PC-3 (cell line): ENCODE results near the gene TNNC1. TPM values are rescaled to one million over a fixed set of nuclear protein-coding genes. Genes with fewer than 3 reads are reported as not detected.

Source experiments
- ATAC-seq: fragments of 200-7000 bp; cut with Tn5 transposase; 2 replicates; pipeline ENCODE4 v1.9.1; 2020; ENCODE audit warnings: mild to moderate bottlenecking, moderate library complexity
- BruUV-seq: library from RNA; stranded (reverse); fragments of 400-500 nt; replicated peaks from 2 replicates; lab custom pipeline; 2021; lab: Mats Ljungman, UMichigan
- CTCF ChIA-PET: fragments of 300-600 bp; sonication (Branson Sonifier 250); formaldehyde crosslinking; loops from one replicate; lab custom pipeline; 2022; ENCODE audit warnings: antibody characterized with exemption; lab: Charles Lee
- POLR2A ChIA-PET: fragments of 300-600 bp; sonication (Branson Sonifier 250); formaldehyde crosslinking; loops from one replicate; lab custom pipeline; 2022; ENCODE audit warnings: antibody characterized with exemption; ENCODE audit not compliant: unreplicated experiment; lab: Charles Lee
- DNase-seq: peaks from one replicate; pipeline ENCODE4 v3.0.0-alpha.2; 2015
- H2AFZ ChIP-seq: fragments of 300-600 bp; sonication (generic); 2 replicates; pipeline ENCODE4 v1.6.0; 2016; ENCODE audit warnings: antibody characterized with exemption, low read length
- H3F3A ChIP-seq: fragments of 300-600 bp; sonication (generic); one replicate; pipeline ENCODE4 v1.6.0; 2017; ENCODE audit warnings: antibody characterized with exemption, low read length, control low read depth, mild to moderate bottlenecking; ENCODE audit not compliant: unreplicated experiment
- H3K27ac ChIP-seq: fragments of 300-600 bp; sonication (generic); 2 replicates; pipeline ENCODE4 v1.5.1; 2016; ENCODE audit warnings: mild to moderate bottlenecking, low read length
- H3K27me3 ChIP-seq: fragments of 300-600 bp; sonication (generic); 2 replicates; pipeline ENCODE4 v1.6.1; 2016; ENCODE audit warnings: low read length, mixed read lengths
- H3K36me3 ChIP-seq: fragments of 300-600 bp; sonication (generic); 2 replicates; pipeline ENCODE4 v1.6.1; 2016; ENCODE audit warnings: low read depth, mixed run types, low read length, mixed read lengths
- H3K4me1 ChIP-seq: fragments of 300-600 bp; sonication (generic); 2 replicates; pipeline ENCODE4 v1.5.1; 2016; ENCODE audit warnings: low read length; ENCODE audit not compliant: insufficient read depth
- H3K4me2 ChIP-seq: fragments of 300-600 bp; sonication (generic); 2 replicates; pipeline ENCODE4 v1.6.0; 2016; ENCODE audit warnings: low read length
- H3K4me3 ChIP-seq: fragments of 300-600 bp; sonication (generic); 2 replicates; pipeline ENCODE4 v1.5.1; 2016; ENCODE audit warnings: mild to moderate bottlenecking, low read length, mixed read lengths
- H3K79me2 ChIP-seq: fragments of 300-600 bp; sonication (generic); 2 replicates; pipeline ENCODE4 v1.6.1; 2017; ENCODE audit warnings: low read length, mixed read lengths
- H3K9ac ChIP-seq: fragments of 300-600 bp; sonication (generic); 2 replicates; pipeline ENCODE4 v1.6.0; 2016; ENCODE audit warnings: mild to moderate bottlenecking, low read length
- H3K9me2 ChIP-seq: fragments of 300-600 bp; sonication (generic); replicated peaks from 2 replicates; pipeline ENCODE4 v1.6.1; 2016; ENCODE audit warnings: mixed run types, low read length, mixed read lengths
- H3K9me3 ChIP-seq: fragments of 300-600 bp; sonication (generic); 2 replicates; pipeline ENCODE4 v1.6.1; 2016; ENCODE audit warnings: low read length, mixed read lengths
- H4K20me1 ChIP-seq: fragments of 300-600 bp; sonication (generic); 2 replicates; pipeline ENCODE4 v1.6.1; 2016; ENCODE audit warnings: low read length, mixed read lengths
- CTCF ChIP-seq: fragments of 300-600 bp; sonication (generic); conservative IDR thresholded peaks from 2 replicates; pipeline ENCODE4 v1.5.1; 2017; ENCODE audit warnings: antibody characterized with exemption, low read depth, mild to moderate bottlenecking, low read length
- EZH2 ChIP-seq: fragments of 300-600 bp; sonication (generic); IDR thresholded peaks from one replicate; pipeline ENCODE4 v1.6.1; 2017; ENCODE audit warnings: antibody characterized with exemption, mild to moderate bottlenecking, low read length; ENCODE audit not compliant: unreplicated experiment
- EZH2phosphoT487 ChIP-seq: fragments of 300-600 bp; sonication (generic); IDR thresholded peaks from 2 replicates; pipeline ENCODE4 v1.6.1; 2018; ENCODE audit warnings: mild to moderate bottlenecking, antibody characterized with exemption, low read length, borderline replicate concordance
- intact Hi-C: fragments of 100-400 bp; cut with micrococcal nuclease; formaldehyde crosslinking; loops from 2 replicates; pipeline ENCODE4 v1.9.0; 2023
- total RNA-seq: library from RNA; depleted of rRNA; stranded (reverse); fragments of >200 nt; gene quantifications from 2 replicates; pipeline ENCODE4 v1.2.3, GENCODE V29; 2014

Gene TNNC1
- total RNA-seq, 1 experiment from 2014 or later, result 4.9 TPM

DNA sequence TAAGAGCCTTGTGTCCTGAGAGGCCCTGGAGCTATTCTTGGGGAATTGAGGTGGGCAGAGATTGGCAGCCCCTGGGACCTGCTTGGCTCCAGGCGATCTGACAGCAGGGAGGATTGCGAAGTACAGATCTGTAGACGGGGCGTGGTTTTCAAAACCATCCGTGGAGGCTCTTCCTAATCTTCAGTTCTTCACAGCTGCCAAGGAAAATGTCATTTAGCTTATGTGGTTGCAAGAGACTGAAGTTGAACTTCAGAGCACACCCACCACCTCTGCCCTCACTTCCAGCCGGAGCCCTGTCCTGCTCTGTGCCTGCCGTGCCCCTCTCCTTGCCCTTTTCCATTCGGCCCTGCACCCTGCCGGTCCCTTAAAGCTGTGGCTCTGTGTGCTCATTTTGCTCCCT lies 14.5 kb upstream of the TNNC1 start:
- H2AFZ ChIP-seq, result no peak overlapping the region
- H3K4me3 ChIP-seq, result no peak overlapping the region
- H3K36me3 ChIP-seq, result peaks cover 19% of the 10 kb centered on the region
- no peaks in the 10 kb centered on the region; the same call in 1 of the 2 replicates for H4K20me1 ChIP-seq
- BruUV-seq, result no TSS peak
- no peaks in the 10 kb centered on the region for H3K9me3 ChIP-seq
- H3F3A ChIP-seq, result no peaks in the 10 kb centered on the region
- no peaks in the 10 kb centered on the region for H3K4me1 ChIP-seq
- ChIA-PET POLR2A (no interaction called here), CTCF (interaction anchor here (0.6 kb wide), 1 partner anchor 39 kb away, joined by 3 read pairs; no protein-coding TSS in a partner anchor)
- no peak for DNase-seq
- peaks cover 12% of the 10 kb centered on the region; the same call in 1 of the 2 replicates for H3K79me2 ChIP-seq
- no peaks in the 10 kb centered on the region for H3K9me2 ChIP-seq
- no peak for ATAC-seq
- no peak overlapping the region for H3K9ac ChIP-seq
- no peaks in the 10 kb centered on the region for H3K27me3 ChIP-seq
- H3K4me2 ChIP-seq, result no peak overlapping the region
- intact Hi-C loops, result no loop called here
- no peak overlapping the region for H3K27ac ChIP-seq
- TF ChIP-seq EZH2phosphoT487 (no peak), CTCF (no peak), EZH2 (no peak)

DNA sequence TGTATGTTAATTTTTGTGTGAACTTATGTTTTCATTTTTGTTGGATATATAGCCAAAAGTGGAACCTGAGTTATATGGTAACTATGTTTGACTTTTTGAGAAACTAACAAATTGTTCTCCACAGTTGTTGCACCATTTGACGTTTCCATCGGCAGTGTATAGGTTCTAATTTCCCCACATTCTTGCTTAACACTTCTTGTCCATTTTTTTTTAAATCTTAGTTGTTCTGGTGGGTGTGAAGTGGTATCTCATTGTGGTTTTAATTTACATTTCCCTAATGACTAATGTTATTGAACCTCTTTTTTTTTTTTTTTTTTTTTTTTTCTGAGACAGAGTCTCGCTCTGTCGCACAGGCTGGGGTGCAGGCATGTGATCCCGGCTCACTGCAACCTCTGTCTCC lies 9.6 kb upstream of the TNNC1 start:
- ChIA-PET POLR2A (no interaction called here), CTCF (no interaction called here)
- Histone ChIP-seq H3K27me3 (no peaks in the 10 kb centered on the region), H3K9me3 (no peaks in the 10 kb centered on the region), H3K4me2 (no peak overlapping the region), H2AFZ (no peak overlapping the region), H3K79me2 (peaks cover 10% of the 10 kb centered on the region; the same call in 1 of the 2 replicates), H3K4me1 (no peaks in the 10 kb centered on the region), H3F3A (no peaks in the 10 kb centered on the region), H3K4me3 (no peak overlapping the region), H4K20me1 (no peaks in the 10 kb centered on the region), H3K9me2 (no peaks in the 10 kb centered on the region), H3K9ac (no peak overlapping the region), H3K36me3 (peaks cover 39% of the 10 kb centered on the region), H3K27ac (no peak overlapping the region)
- ATAC-seq (no peak), DNase-seq (no peak)
- intact Hi-C loops, result no loop called here
- no TSS peak for BruUV-seq
- TF ChIP-seq EZH2 (no peak), CTCF (no peak), EZH2phosphoT487 (no peak)

- ChIA-PET CTCF (no interaction called here), POLR2A (interaction anchor here (0.7 kb wide), 1 partner anchor 19 kb away, joined by 10 read pairs; no protein-coding TSS in a partner anchor)
- intact Hi-C loops, result no loop called here
Observed at GRCh38 chr3:52461874-52462273, 8.0 kb upstream of the TNNC1 start.

More at GRCh38 chr3:52461874-52462273, 8.0 kb upstream of the TNNC1 start:
- Histone ChIP-seq H3K27ac (no peak overlapping the region), H4K20me1 (no peaks in the 10 kb centered on the region), H3K9me2 (no peaks in the 10 kb centered on the region), H3K4me3 (no peak overlapping the region), H3K79me2 (peaks cover 10% of the 10 kb centered on the region), H3K9me3 (no peaks in the 10 kb centered on the region), H3F3A (no peaks in the 10 kb centered on the region), H3K9ac (no peak overlapping the region), H3K4me2 (no peak overlapping the region), H2AFZ (no peak overlapping the region), H3K4me1 (peaks cover under 1% of the 10 kb centered on the region; the same call in 1 of the 2 replicates), H3K36me3 (peaks cover 41% of the 10 kb centered on the region), H3K27me3 (no peaks in the 10 kb centered on the region)
- DNase-seq (no peak), ATAC-seq (no peak)
- no TSS peak for BruUV-seq
- no peak for TF ChIP-seq EZH2phosphoT487
- no peak for TF ChIP-seq EZH2
- TF ChIP-seq CTCF, result no peak
